ENCODE data around the gene TENT4A. TPM values are rescaled to one million over a fixed set of nuclear protein-coding genes. Genes with fewer than 3 reads are reported as not detected.
A peak's percentile ranks its signal among the peaks of the same experiment; 100 is the strongest.
"Not testable (repeated sequence)": the region's sequence is repeated elsewhere in the genome, so short reads cannot be mapped to it uniquely, and the experiment has no call there.

TENT4A gene
- total RNA-seq, 1 experiment from 2014 or later = 25.6 TPM

DNA sequence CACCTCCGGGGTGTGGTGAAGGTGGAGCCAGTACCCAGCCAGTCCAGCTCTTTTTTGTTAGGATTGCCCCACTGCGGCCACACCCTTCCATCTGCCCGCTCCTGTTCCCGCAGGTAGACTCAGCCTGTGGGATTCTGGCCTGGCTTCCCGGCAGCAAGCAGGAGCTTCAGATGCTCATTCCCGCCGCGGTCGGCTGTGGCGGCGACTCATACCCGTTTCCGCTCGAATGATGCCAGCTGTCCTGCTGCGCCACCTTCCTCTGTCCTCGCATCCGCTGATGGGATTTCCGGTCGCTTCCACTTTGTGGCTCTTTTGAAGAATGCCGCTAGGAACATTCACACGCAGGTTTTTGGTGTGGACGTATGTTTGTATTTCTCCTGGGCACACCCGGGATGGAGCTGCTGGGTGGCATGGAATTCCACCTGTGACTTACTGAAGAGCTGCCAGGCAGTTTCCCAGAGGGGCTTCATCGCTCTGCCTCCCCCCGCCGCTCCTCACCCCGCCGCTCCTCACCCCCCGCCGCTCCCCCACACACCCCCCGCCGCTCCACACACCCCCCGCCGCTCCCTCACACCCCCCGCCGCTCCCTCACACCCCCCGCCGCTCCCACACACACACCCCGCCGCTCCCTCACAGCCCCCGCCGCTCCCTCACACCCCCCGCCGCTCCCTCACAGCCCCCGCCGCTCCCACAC is 60.3 kb downstream of the TENT4A start:
- Histone ChIP-seq H2BK12ac (ENCODE audit: insufficient read length, low read depth, low read length) (no peak overlapping the region), H2BK120ac (ENCODE audit: low read depth, low read length, poor library complexity, severe bottlenecking) (no peak overlapping the region), H3K4me2 (ENCODE audit: insufficient read depth, insufficient read length, low read length) (no peak overlapping the region), H3K4me1 (ENCODE audit: insufficient read depth, low read length) (no peaks in the 10 kb centered on the region), H2BK20ac (ENCODE audit: low read depth, low read length, poor library complexity, severe bottlenecking) (no peak overlapping the region), H3K27ac (ENCODE audit: insufficient read length, low read depth, low read length) (no peak overlapping the region), H3K56ac (ENCODE audit: insufficient read length, low read depth, low read length) (no peak overlapping the region), H4K91ac (ENCODE audit: insufficient read length, low read depth, low read length) (no peak overlapping the region), H2BK5ac (ENCODE audit: insufficient read length, low read length) (no peak overlapping the region), H4K5ac (ENCODE audit: insufficient read length, low read depth, low read length) (no peak overlapping the region), H3K4ac (ENCODE audit: low read depth, low read length) (no peak overlapping the region), H3K18ac (ENCODE audit: insufficient read length, low read depth, low read length) (no peak overlapping the region), H2AK5ac (ENCODE audit: insufficient read length, low read length) (no peak overlapping the region), H3K79me1 (ENCODE audit: insufficient read depth, low read depth, low read length, poor library complexity, severe bottlenecking) (no peaks in the 10 kb centered on the region), H3K23ac (ENCODE audit: insufficient read length, low read depth, low read length) (no peak overlapping the region), H3T11ph (ENCODE audit: low read length) (no peak overlapping the region), H2BK15ac (ENCODE audit: low read depth, low read length) (no peak overlapping the region), H4K8ac (replicated peaks; ENCODE audit: insufficient read length, low read depth, low read length) (no peak overlapping the region), H4K20me1 (ENCODE audit: control insufficient read depth, insufficient read depth, insufficient read length) (no peaks in the 10 kb centered on the region), H3K9me3 (ENCODE audit: control insufficient read depth, low read depth, low read length) (no peaks in the 10 kb centered on the region), H2AFZ (ENCODE audit: low read length) (no peak overlapping the region), H3K9ac (ENCODE audit: extremely low read depth, insufficient read length, low read length) (no peak overlapping the region), H3K27me3 (ENCODE audit: insufficient read depth, low read length) (no peaks in the 10 kb centered on the region), H3K79me2 (ENCODE audit: insufficient read depth, low read length) (no peaks in the 10 kb centered on the region), H3K14ac (ENCODE audit: insufficient read depth, low read length) (no peak overlapping the region), H3K23me2 (ENCODE audit: insufficient read length, low read depth, low read length, poor library complexity, severe bottlenecking) (no peaks in the 10 kb centered on the region)
- Mint-ChIP-seq H3K4me3 (no peak overlapping the region), H3K27ac (no peak overlapping the region; a peak in 1 of 7 replicates), H3K27me3 (ENCODE audit: low read depth) (peaks cover 4% of the 10 kb centered on the region), H3K36me3 (ENCODE audit: insufficient read depth in 1 of 3, low read depth in 3 of 3) (no peaks in the 10 kb centered on the region; a peak in 2 of 7 replicates), H3K9me3 (no peaks in the 10 kb centered on the region), H3K4me1 (peaks cover 2 to 3% of the 10 kb centered on the region in 2 experiments; a peak in 2 of 4 replicates)
- TF ChIP-seq, protein P1, sequence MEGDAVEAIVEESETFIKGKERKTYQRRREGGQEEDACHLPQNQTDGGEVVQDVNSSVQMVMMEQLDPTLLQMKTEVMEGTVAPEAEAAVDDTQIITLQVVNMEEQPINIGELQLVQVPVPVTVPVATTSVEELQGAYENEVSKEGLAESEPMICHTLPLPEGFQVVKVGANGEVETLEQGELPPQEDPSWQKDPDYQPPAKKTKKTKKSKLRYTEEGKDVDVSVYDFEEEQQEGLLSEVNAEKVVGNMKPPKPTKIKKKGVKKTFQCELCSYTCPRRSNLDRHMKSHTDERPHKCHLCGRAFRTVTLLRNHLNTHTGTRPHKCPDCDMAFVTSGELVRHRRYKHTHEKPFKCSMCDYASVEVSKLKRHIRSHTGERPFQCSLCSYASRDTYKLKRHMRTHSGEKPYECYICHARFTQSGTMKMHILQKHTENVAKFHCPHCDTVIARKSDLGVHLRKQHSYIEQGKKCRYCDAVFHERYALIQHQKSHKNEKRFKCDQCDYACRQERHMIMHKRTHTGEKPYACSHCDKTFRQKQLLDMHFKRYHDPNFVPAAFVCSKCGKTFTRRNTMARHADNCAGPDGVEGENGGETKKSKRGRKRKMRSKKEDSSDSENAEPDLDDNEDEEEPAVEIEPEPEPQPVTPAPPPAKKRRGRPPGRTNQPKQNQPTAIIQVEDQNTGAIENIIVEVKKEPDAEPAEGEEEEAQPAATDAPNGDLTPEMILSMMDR (conservative IDR thresholded peaks at IDR 0.05) = no peak
- no peak for DNase-seq
- no CpG with 5 or more reads among the region's 46 CpGs for WGBS (ENCODE audit: extremely low coverage, insufficient read length, low lambda C conversion rate)

DNA sequence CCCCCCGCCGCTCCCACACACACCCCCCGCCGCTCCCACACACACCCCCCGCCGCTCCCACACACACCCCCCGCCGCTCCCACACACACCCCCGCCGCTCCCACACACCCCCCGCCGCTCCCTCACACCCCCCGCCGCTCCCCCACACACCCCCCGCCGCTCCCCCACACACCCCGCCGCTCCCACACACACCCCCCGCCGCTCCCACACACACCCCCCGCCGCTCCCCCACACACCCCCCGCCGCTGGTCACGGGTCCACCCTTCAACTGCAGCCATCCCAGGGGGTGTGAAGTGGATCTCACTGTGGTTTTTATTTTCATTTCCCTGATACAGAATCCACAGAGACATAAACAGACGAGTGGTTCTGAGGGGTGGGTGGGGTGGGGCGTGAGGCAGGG is 61.0 kb downstream of the TENT4A start:
- H3K4me1 Mint-ChIP-seq; H3K79me1 ChIP-seq (ENCODE audit: insufficient read depth, low read depth, low read length, poor library complexity, severe bottlenecking); H3T11ph ChIP-seq (ENCODE audit: low read length); H3K56ac ChIP-seq (ENCODE audit: insufficient read length, low read depth, low read length); H2BK5ac ChIP-seq (ENCODE audit: insufficient read length, low read length); H2AK5ac ChIP-seq (ENCODE audit: insufficient read length, low read length); H3K9me3 ChIP-seq (ENCODE audit: control insufficient read depth, low read depth, low read length); H2BK12ac ChIP-seq (ENCODE audit: insufficient read length, low read depth, low read length); H3K14ac ChIP-seq (ENCODE audit: insufficient read depth, low read length); H2AFZ ChIP-seq (ENCODE audit: low read length); H4K20me1 ChIP-seq (ENCODE audit: control insufficient read depth, insufficient read depth, insufficient read length); H3K9ac ChIP-seq (ENCODE audit: extremely low read depth, insufficient read length, low read length); H3K23ac ChIP-seq (ENCODE audit: insufficient read length, low read depth, low read length); H3K18ac ChIP-seq (ENCODE audit: insufficient read length, low read depth, low read length); H3K36me3 Mint-ChIP-seq (ENCODE audit: insufficient read depth in 1 of 3, low read depth in 3 of 3); H4K91ac ChIP-seq (ENCODE audit: insufficient read length, low read depth, low read length); H3K27me3 ChIP-seq (ENCODE audit: insufficient read depth, low read length); H4K5ac ChIP-seq (ENCODE audit: insufficient read length, low read depth, low read length); H3K27ac ChIP-seq (ENCODE audit: insufficient read length, low read depth, low read length); DNase-seq; H3K79me2 ChIP-seq (ENCODE audit: insufficient read depth, low read length); H3K4me3 Mint-ChIP-seq; H2BK20ac ChIP-seq (ENCODE audit: low read depth, low read length, poor library complexity, severe bottlenecking); H3K9me3 Mint-ChIP-seq; H4K8ac ChIP-seq (replicated peaks; ENCODE audit: insufficient read length, low read depth, low read length); H3K4me1 ChIP-seq (ENCODE audit: insufficient read depth, low read length); H3K23me2 ChIP-seq (ENCODE audit: insufficient read length, low read depth, low read length, poor library complexity, severe bottlenecking); H3K4ac ChIP-seq (ENCODE audit: low read depth, low read length); H2BK120ac ChIP-seq (ENCODE audit: low read depth, low read length, poor library complexity, severe bottlenecking); H2BK15ac ChIP-seq (ENCODE audit: low read depth, low read length); H3K27me3 Mint-ChIP-seq (ENCODE audit: low read depth); H3K4me2 ChIP-seq (ENCODE audit: insufficient read depth, insufficient read length, low read length): not testable (repeated sequence)
- peak overlapping the region in 1 of 3 experiments; percentile 46; a peak in 1 of 7 replicates for H3K27ac Mint-ChIP-seq
- WGBS (ENCODE audit: extremely low coverage, insufficient read length, low lambda C conversion rate) = no CpG with 5 or more reads among the region's 27 CpGs
